ENCODE measurements around the gene SEC61A1.

The SEC61A1 gene

DNA sequence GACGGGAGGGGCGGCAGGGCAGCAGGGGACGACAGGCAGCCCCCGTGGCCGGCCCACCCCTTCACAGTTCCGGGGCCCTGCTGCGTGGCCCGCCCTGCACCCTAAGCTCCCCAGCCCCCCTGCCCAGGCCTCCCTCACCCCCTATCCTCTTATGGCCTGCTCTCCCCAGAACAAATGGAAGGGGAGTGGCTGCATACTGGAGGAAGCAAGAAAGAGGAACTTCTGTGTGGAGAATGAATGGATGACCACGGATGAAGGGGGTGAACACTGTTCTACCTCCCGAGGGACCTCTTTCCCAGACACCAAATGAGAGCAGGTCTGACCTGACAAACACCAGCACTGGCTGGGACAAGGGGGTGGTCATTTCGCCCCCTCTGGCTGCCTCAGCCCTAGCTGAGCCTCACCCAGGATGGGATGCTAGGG, 25.0 kb downstream of the SEC61A1 start:
- no peak for DNase-seq (ENCODE audit: extremely low read depth in 1 of 2, low read depth in 1 of 2)

DNA sequence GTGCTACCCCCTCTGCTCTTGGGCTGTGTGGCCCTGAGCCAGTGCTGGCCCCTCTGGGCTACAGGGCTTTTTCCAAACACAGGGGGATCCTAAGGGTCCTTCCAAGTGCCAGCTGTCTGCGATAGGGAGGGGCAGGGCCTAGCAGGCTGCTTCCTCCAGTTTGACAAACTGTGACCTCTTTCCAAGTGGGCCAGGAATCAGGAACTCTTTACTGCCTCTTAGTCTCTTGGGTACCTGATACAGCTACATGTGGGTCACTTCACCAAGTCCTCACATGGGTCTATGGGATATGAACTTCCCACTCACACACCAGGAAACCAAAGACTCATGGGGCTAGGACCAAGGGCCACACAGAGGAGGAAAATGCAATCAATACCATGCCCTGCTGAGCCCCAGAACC, 25.4 kb downstream of the SEC61A1 start:
- no peak for DNase-seq (ENCODE audit: extremely low read depth in 1 of 2, low read depth in 1 of 2)

DNA sequence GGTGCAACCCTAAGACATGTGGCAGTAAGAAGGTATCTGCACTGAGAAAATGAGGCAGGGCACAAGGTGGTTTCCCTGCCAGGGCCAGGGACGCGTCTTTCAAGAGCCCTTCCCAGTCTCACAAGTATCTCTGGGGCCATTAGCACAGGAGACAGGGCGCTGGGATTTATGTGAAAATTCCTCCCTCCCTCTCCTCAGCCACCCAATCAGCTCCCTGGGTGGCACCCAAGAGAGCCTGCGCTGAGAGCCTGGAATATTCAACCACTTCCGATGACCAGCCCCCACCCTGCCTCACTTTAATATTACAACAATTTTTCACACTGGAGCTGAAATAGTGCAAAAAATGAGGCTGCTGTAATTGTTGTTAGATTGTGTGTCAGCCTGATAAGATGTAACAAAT, 26.1 kb downstream of the SEC61A1 start:
- no peak for DNase-seq (ENCODE audit: extremely low read depth in 1 of 2, low read depth in 1 of 2)

DNA sequence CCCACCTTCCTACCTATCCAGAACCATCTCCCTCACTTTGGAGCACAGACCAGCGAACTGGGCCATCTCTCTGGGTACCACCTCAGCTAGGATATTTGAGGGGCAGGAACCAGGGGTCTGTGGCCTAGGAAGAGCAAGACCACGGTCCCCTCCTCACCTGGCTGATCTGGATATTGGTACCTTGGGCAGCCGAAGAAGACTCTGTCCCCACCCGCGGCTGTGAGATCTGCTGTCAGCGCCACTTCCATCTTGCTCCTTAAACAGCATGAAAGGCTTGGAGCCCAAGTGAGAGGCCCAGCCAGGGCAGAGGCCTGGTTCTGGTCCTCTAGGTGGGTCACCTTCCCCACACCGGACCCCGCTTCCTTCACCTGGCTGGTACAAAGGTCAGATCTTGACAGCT, 26.6 kb downstream of the SEC61A1 start:
- DNase-seq (ENCODE audit: extremely low read depth in 1 of 2, low read depth in 1 of 2) = no peak

DNA sequence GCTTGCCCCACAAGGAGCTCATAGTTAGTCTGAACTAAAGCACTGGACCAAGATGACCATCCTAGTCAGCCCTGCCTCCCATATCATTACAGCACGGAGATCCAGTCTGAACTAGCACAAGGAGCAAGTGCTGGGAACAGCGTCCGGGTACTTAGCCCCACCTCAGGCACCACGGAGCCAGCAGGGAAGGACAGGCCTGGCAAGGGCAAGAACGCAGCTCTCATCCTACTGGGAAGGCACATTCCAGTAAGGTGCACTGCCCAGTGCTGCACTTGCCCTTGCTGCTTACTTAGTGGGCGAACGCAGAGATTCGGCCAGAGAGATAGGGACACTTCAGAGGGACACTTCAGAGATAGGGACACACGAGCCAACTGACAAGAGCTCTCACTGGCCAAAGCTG, 27.6 kb downstream of the SEC61A1 start:
- DNase-seq (ENCODE audit: extremely low read depth in 1 of 2, low read depth in 1 of 2) = no peak

DNA sequence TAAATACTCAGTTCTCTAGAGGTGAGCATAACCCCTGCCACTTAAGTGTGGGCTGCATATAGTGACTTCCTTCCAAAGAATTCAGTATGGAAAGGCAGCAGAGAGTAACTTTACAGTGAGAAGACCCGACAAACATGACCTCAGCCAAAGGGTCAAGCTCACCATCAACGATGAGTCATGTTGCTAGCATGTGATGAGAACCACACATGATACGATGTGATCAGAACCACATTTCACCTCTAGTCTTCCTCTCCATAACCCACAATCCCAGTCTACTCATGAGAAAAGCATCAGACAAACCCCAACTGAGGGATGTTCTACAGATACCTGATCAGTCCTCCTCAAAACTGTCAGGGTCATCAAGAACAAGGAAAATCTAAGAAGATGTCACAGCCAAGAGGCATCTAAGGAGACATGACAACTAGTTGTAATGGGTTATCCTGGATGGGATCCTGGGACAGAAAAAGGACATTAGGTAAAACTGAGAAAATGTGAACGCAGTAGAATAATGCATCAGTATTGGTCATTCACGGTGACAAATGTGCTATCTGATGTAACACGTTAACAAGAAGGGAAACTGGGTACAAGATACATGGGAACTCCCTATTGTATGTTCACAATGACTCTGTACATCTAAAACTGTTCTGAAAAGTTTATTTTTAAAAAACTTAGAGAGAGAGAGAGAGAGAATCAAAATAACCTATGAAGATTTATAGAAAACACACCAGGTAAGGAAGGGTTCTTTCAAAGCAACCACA, 28.3 kb downstream of the SEC61A1 start:
- DNase-seq (ENCODE audit: extremely low read depth in 1 of 2, low read depth in 1 of 2) = no peak

DNA sequence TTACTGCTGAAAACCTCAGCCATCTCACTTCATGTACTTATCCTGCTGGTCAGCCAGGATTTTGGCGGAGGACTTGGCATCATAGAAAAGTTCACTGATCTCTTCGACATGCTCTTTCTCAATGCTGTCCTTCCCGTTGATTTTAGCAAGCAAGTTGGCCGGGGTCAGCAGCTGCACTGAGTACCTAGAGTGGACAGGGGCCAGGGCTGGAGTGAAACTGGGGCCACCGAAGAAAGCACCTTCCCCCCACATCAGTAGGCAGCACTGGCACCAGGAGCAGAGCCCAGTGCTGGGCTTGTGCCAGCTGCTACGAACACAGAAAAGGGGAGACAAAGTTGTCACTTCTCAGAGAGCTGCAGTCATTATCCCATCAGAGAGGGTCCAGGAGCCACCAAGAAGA, 29.0 kb downstream of the SEC61A1 start:
- no peak for DNase-seq (ENCODE audit: extremely low read depth in 1 of 2, low read depth in 1 of 2)

DNA sequence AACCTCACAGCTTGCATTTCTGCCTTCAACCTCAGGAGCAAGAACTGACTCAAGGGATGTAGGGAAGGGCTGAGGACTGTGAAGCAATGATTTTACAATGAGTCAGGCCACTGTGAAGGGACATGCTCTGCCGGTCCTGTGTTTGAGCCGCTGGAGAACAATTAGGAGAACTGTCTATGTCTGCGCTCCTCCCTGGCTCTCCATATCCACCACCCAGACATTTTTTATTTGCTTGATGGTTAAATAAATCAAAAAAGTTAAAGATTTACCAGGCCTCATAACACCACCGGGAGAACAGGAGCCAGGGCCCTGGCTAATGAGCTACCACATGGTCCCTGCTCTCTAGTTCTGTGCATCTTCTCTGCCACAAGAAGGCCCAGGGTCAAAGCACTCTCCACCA, 29.6 kb downstream of the SEC61A1 start:
- no peak for DNase-seq (ENCODE audit: extremely low read depth in 1 of 2, low read depth in 1 of 2)

DNA sequence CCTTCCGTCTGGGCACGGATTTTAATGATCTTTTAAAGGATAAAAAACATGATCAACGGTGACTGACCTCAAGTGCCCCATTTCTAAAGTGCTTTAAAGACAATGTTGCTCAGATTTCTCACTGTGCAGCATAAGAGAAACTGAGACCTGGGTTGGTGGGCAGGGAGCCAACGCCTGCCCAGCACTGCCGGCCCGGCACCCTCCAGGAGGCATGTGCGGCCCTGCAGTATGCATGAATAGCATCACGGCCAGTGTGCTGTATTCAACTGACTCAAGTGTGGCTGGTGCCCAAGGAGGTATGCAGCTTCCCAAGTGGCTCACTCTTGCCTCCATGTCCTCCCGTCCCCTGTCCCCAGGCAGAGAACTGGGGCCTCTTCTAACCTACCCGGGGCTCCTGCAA, 30.3 kb downstream of the SEC61A1 start:
- no peak for DNase-seq (ENCODE audit: extremely low read depth in 1 of 2, low read depth in 1 of 2)

DNA sequence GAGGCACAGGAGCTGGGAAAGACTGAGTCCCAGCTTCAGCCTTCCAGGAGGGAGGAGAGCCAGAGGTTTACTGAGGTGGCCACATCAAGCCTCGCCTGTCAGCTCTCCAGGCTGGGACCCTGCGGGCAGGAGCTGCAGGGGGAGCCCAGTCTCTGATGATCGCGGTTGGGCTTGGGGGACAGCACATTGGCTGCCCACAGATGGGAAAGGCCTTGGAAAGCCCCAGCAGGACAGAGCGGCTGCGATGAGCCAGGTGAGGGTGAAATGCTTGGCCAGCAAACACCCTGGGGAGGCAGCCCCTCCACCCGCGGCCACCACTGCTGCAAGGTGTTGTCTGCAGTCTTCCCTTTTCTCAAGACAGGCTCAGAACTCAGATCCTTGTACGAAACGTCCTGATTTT, 31.2 kb downstream of the SEC61A1 start:
- no peak for DNase-seq (ENCODE audit: extremely low read depth in 1 of 2, low read depth in 1 of 2)

DNA sequence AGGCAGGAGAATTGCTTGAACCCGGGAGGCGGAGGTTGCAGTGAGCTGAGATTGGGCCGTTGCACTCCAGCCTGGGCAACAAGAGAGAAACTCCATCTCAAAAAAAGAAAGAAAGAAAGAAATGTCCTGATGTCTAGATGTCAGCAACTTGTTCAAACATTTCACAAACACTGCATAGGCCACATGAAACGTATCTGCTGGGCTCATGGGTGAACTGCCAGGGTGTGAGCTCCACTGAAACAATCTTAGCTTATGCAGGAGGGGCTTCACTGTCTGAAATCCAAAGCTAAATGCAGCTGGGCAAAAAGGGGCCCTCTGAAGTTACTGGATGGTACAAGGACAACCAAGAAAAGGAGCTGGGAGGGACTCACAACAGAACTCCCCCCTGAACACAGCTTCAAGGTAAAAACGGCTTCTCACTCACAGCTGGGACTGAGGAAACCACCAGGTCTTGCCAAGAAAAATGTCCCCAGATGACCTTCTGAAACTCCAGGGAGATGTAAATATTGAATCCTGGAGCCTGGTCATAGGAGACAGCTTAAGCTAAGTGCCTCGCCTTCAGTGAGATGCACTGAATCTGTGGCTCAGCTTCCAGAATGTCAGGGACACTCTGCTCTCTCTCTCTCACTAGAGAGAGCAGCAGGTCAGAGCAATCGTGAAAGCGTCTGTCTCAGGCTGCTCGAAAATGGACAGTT, 31.9 kb downstream of the SEC61A1 start:
- DNase-seq (ENCODE audit: extremely low read depth in 1 of 2, low read depth in 1 of 2) = no peak

DNA sequence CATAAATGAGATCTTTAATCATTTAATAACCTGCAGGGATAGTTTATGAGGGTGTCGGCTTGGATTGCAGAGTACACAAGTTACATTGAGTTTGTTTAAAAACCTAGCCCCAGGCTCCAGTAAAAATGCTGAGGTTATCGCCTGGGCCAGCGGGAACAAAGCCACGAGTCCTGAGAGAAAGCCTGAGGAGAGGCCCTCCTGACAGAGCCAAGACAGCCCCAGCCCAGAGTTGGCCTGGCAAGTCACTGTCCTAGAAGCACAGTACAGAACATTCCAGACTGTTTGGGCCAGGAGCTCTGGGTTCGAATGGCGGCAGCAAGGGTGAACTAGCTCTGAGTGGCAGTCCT, 32.4 kb downstream of the SEC61A1 start:
- no peak for DNase-seq (ENCODE audit: extremely low read depth in 1 of 2, low read depth in 1 of 2)

DNA sequence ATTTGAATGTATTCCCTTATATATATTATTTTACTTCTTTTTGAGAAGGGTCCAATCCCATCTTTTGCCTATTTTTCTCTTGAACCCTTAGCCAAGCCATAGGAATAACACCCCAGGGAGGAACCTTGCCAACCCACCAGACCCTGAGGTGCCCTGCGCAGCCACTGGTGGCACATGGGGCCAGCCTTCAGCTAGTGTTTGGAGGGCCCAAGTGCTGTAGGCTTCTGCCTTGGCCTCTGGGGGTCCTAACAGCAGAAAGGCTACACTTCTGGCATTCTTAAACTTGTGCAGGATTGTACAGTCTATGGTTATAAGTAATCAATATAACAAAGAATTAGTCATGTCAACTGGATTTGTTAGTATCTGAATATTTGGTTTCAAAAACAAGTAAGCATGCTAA, 36.9 kb downstream of the SEC61A1 start:
- DNase-seq (ENCODE audit: extremely low read depth in 1 of 2, low read depth in 1 of 2) = no peak

DNA sequence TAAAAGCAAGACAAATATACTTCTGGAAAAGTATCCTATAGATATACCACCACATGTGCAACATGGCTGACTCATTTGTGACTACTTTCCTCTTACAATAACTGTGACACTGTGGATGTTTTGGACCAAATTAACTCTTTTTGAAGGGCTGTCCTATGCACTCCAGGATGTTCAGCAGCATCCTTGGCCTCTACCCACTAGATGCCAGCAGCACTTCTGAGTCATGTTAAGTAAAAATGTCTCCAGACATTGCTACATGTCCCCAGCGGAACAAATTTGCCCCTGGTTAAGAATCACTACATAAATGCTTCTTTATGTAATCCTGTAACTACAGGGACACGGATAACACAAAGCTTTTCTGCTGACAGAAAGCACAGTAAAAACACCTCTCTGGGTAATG, 39.3 kb downstream of the SEC61A1 start:
- DNase-seq (ENCODE audit: extremely low read depth in 1 of 2, low read depth in 1 of 2) = no peak

DNA sequence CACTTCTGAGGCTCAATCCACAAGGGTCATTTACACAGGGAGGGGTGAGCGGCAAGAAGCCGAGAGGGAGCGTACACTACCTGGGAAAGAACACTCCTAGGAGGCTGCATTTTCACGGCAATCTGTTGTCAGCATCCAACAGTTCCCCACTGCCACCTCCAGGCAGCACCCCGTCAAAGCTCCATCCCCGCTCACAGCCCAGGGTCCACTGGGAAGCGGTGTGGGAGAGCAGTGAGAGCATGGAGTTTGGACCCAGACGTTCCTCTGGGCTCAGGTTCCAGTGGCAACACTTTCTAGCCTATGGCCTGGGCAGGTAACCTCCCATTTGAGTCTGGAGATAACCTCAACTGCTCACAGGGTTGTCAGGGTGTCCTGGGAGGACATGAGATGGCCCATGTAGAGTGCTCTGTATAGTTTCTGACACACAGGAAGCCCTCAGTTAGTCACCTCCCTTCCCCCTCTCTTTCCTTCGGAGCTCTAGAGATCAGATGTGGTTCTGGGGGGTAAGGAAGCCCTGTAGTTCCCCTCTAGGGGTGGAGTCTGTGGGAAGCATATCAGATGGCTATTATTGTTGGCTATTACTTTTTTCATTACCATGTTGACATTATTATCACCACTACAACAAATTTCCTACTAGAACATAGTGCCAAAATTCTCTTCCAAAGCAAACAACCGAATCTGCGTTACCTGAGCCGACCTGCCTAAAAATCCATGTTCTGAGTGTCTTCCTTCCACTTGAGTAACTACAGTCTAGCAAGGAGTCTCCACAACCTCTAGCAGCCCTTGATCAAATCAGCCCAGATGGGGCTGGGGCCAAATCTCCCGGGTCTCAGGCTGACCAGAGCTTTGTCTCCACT, 42.3 kb downstream of the SEC61A1 start:
- no peak for DNase-seq (ENCODE audit: extremely low read depth in 1 of 2, low read depth in 1 of 2)

DNA sequence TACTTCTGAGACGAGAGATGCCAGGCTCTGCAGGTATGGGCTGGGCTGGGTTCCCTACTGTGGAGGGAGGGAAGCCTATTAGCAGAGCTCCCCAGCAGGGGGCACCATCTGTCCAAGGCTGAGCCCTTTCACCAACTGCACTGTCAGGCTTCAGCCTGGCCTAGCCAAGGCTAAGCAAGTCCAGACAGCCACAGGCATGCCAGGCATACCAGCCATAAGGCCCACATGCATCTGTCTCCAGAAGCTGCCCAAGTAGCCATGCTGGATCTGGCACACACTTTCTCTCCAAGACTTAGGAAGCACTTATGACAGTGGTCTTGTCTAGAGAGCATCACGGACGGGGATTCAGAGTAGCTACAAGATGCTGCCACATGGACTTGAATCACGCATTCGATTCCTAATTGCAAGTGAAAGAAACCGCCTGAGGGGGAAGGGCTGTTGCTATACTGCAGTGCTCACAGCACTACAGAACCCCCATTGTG, 43.0 kb downstream of the SEC61A1 start:
- DNase-seq (ENCODE audit: extremely low read depth in 1 of 2, low read depth in 1 of 2) = peak in 1 of 2 donors; percentile 66

DNA sequence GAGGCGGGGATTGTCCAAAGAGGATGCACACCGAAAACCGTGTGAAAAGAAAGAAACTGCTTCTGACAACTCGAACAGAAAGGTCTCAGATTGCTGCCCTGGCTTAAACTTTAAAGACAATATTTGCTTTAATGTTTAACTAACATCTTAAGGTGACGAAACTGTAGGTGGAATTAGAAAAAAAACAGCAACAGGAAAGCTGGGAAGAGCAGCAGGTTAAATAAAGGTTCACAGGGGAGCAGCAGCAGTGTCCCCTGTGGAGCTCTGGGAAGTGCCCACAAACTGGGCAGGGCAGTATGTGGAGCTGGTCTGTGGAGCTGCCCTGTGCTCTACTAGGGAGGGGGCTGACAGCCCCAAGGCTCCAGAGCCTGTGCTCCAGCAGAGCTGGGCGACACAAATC, 46.0 kb downstream of the SEC61A1 start:
- no peak for DNase-seq (ENCODE audit: extremely low read depth in 1 of 2, low read depth in 1 of 2)

DNA sequence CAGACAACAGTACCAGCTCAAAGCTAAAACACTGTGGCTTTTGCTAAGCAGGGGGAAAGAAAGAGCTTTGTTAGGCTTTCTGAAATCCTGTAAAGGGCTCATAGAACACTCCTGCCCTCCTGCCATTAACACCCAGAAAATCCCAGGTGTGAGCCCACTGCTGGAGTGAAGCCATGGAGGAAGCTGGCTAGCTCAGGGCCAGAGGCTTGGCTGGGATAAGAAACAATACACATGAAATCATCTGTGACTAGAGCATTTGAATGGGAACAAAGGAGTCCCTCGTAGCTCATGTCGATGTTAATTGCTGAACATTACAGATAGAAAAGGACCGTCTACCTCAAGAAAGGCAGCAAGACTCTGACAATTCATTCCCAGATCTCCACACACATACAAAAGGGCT, 47.9 kb downstream of the SEC61A1 start:
- no peak for DNase-seq (ENCODE audit: extremely low read depth in 1 of 2, low read depth in 1 of 2)

DNA sequence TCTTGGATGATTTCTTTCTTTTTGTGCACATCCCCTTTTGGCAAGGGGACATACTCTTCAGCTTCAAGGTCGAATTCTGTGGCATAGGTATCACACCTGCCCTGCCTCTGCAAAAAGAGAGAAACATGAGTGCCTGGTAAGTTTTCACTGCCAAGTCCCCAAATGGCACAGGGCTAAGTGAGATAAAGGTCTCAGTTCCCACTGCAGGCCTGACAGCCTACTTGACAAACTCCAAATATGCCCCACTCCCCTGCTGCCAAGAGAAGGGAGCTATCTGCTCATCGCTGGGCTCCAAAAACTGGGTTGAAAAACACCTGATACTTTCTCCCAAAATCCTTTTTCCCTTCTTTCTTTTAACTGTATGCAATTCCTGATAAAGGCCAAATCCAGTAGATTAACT, 48.4 kb downstream of the SEC61A1 start:
- no peak for DNase-seq (ENCODE audit: extremely low read depth in 1 of 2, low read depth in 1 of 2)

DNA sequence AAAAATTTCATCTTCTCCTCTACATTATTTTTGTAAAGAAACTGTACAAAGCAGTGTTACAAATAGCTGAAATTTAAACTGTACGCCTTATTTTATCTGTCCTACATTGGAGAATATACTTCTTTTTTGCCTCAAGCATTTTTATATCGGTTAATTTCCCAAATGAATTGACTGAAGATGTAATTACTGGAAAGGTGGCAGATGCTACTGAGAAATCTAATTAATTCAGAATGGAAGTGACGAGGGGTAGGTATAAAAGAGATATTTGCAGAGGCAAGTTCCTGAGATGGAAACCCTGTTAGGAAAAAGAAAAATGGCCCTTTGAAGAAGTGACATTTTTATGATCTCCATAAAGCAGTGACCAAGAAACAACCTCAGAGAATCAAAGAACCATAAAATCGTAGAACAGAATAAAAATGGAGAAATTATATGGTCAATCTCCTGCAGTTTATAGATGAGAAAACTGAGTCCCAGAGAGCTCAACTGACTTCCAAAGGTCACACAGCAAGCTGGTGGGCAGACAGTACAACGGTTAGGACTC, 51.0 kb downstream of the SEC61A1 start:
- no peak for DNase-seq (ENCODE audit: extremely low read depth in 1 of 2, low read depth in 1 of 2)

DNA sequence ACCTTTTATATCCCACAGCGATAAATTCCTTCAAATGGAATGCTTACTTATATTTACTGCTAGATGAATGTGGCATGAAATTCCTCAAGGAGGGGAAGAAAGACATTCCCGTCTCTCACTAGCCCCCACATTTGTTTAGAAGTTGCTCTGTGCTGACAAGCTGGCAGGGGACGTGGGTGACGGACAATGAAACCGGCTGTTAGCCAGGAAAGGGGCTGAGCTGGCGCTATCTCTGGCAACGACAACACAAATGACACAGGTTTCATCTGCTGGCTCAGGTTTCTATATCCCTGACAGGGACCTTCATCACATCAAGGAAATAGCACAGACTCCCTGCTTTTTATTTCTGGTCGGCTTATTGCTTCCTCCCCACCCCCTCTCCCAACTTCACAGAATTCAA, 55.6 kb downstream of the SEC61A1 start:
- no peak for DNase-seq (ENCODE audit: extremely low read depth in 1 of 2, low read depth in 1 of 2)
